HepG2 (cell line): Measurements from ENCODE around the gene SLC2A11. TPM values are rescaled to one million over a fixed set of nuclear protein-coding genes. Genes with fewer than 3 reads are reported as not detected.

ENCODE experiments used
- ARID5B ChIP-seq: IDR thresholded peaks from 2 replicates; pipeline ENCODE4 v1.4.0; 2020; ENCODE audit warnings: mild to moderate bottlenecking, missing genetic modification reagents
- BCLAF1 ChIP-seq: fragments of 450-650 bp; IDR thresholded peaks from 2 replicates; pipeline ENCODE4 v1.6.1; 2017; ENCODE audit warnings: mild to moderate bottlenecking
- CBFB ChIP-seq: sonication (generic); formaldehyde crosslinking; IDR thresholded peaks from 2 replicates; pipeline ENCODE4 v1.4.0; 2020; ENCODE audit warnings: missing genetic modification reagents
- CHD4 ChIP-seq: fragments of 200-600 bp; sonication (generic); IDR thresholded peaks from 2 replicates; pipeline ENCODE4 v1.7.0; 2017; ENCODE audit warnings: mild to moderate bottlenecking, low read length, borderline replicate concordance
- HBP1 ChIP-seq: IDR thresholded peaks from 2 replicates; pipeline ENCODE4 v1.6.1; 2016; ENCODE audit warnings: low read depth, control low read depth
- HNF4G ChIP-seq, 2 experiments: sonication (generic) in 1 of 2; formaldehyde crosslinking in 1 of 2; IDR thresholded peaks; 2 replicates each; pipeline versions ENCODE4 v1.4.0 to v1.6.1; 2011 to 2020; ENCODE audit warnings: borderline replicate concordance in 2 of 2, low read depth in 2 of 2, mild to moderate bottlenecking in 2 of 2, low read length in 1 of 2, missing genetic modification reagents in 1 of 2, moderate library complexity in 1 of 2
- LBX2 ChIP-seq: sonication (generic); formaldehyde crosslinking; IDR thresholded peaks from 2 replicates; pipeline ENCODE4 v1.5.0; 2020; ENCODE audit warnings: missing genetic modification reagents, mild to moderate bottlenecking, borderline replicate concordance
- MIXL1 ChIP-seq: IDR thresholded peaks from 2 replicates; pipeline ENCODE4 v1.6.1; 2016
- ONECUT2 ChIP-seq: sonication (generic); formaldehyde crosslinking; IDR thresholded peaks from 2 replicates; pipeline ENCODE4 v1.4.0; 2020; ENCODE audit warnings: missing genetic modification reagents
- SIN3B ChIP-seq: fragments of 150-350 bp; IDR thresholded peaks from 2 replicates; pipeline ENCODE4 v1.6.1; 2014; ENCODE audit warnings: low read length
- ZC3H4 ChIP-seq: sonication (generic); formaldehyde crosslinking; IDR thresholded peaks from 2 replicates; pipeline ENCODE4 v1.4.0; 2020; ENCODE audit warnings: missing genetic modification reagents, borderline replicate concordance
- ZNF24 ChIP-seq: fragments of 450-650 bp; IDR thresholded peaks from 2 replicates; pipeline ENCODE4 v1.6.1; 2017; ENCODE audit warnings: antibody characterized with exemption, mild to moderate bottlenecking
- ZNF280D ChIP-seq: sonication (generic); formaldehyde crosslinking; IDR thresholded peaks from 2 replicates; pipeline ENCODE4 v1.5.1; 2020; ENCODE audit warnings: mild to moderate bottlenecking, missing genetic modification reagents
- ZNF577 ChIP-seq: sonication (generic); formaldehyde crosslinking; IDR thresholded peaks from 2 replicates; pipeline ENCODE4 v1.4.0; 2020; ENCODE audit warnings: mild to moderate bottlenecking, low read depth, missing genetic modification reagents, borderline replicate concordance
- ZNF670 ChIP-seq: sonication (generic); formaldehyde crosslinking; IDR thresholded peaks from 2 replicates; pipeline ENCODE4 v1.8.0; 2022; ENCODE audit warnings: mild to moderate bottlenecking, missing genetic modification reagents, borderline replicate concordance
- ZNF777 ChIP-seq: sonication (generic); formaldehyde crosslinking; IDR thresholded peaks from 2 replicates; pipeline ENCODE4 v1.4.0; 2020; ENCODE audit warnings: missing genetic modification reagents
- polyA plus RNA-seq, 8 experiments: library from polyadenylated mRNA; depleted of rRNA in 3 of 8; stranded (reverse) in 7 of 8; unstranded in 1 of 8; fragments of >200 nt; fragmentation: Illumina TruSeq in 4 of 8; extraction: Trizol in 4 of 8; gene quantifications; 2 replicates each; pipeline versions ENCODE4 v1.2.1 to v1.2.3, GENCODE V29; 2011 to 2016; ENCODE audit warnings: low read depth in 4 of 8, missing spikeins in 1 of 8, mixed read lengths in 1 of 8; ENCODE audit not compliant: insufficient read depth in 1 of 8
- total RNA-seq, 5 experiments: library from RNA; depleted of rRNA; stranded (reverse); fragments of >200 nt; fragmentation: Illumina TruSeq; extraction: Trizol; gene quantifications; 2 replicates each; pipeline ENCODE4 v1.2.3, GENCODE V29; 2016; ENCODE audit warnings: low read depth in 1 of 5

The SLC2A11 gene
- total and polyA plus RNA-seq, 2 of the 13 experiments (the other 11 are each of a cell fraction or from before 2014, with no cell fraction given) = 15.2 to 15.4 TPM

DNA sequence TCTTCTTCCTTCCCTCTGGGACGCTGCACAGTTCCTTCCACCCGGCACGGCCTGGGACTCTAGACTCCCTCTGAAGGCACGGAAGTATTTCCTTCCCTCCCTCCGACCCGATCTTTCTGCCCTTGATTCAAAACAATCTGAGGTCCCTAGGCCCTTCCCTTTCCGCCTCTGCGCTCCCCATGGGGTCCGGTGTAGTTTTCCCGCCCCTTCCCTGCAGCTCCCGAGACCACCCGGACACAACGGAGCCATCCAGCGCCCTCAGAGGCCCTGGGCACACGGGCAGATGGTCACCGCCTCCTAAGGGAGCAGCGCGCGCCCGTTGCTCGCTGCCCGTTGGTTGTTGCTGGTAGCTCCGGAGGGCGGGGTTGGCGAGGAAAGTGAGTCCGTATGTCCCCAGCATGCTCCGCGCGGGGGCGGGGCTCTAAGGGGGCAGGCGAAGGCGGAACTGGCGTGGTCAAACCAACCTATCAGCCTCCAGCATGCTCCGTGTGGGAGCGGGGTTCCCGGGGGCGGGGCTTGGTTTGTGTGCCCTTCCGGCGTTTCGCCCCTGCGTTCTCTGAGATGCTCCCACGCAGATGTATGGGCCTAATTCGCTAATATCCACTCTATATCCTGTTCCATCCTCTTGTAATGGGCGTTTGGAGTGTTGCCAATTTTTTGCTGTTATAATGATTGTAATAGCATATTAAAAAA, 56.1 kb downstream of the SLC2A11 start (continued):
- peak; percentile 60; the same call in 1 of the 2 replicates for TF ChIP-seq ZNF670
- TF ChIP-seq ZNF280D (CRISPR knock-in tag) = peak; percentile 94
- TF ChIP-seq SIN3B = no peak
- TF ChIP-seq MIXL1 (CRISPR knock-in tag) = 0 out of 2 replicates have a peak, but pooled peaks have one; percentile 34
- TF ChIP-seq ZNF777 = no peak
- no peak for TF ChIP-seq ZNF24
- TF ChIP-seq BCLAF1 = no peak
- TF ChIP-seq ARID5B (CRISPR knock-in tag) = peak; percentile 68; the same call in 1 of the 2 replicates
- TF ChIP-seq ZC3H4 (CRISPR knock-in tag) = no peak
- TF ChIP-seq HBP1 (CRISPR knock-in tag) = no peak; the same call in 1 of the 2 replicates
- TF ChIP-seq ONECUT2 (CRISPR knock-in tag) = no peak
- TF ChIP-seq ZNF577 (CRISPR knock-in tag) = no peak
- TF ChIP-seq HNF4G (IDR thresholded peaks at IDR 0.05; ENCODE audit: borderline replicate concordance, low read depth, low read length) = no peak
- peak; percentile 67 for TF ChIP-seq HNF4G (CRISPR knock-in tag; IDR thresholded peaks at IDR 0.05; ENCODE audit: borderline replicate concordance, low read depth)
- 0 out of 2 replicates have a peak, but pooled peaks have one; percentile 55 for TF ChIP-seq CBFB (CRISPR knock-in tag)
- peak; percentile 83; the same call in 1 of the 2 replicates for TF ChIP-seq LBX2 (CRISPR knock-in tag)
- no peak for TF ChIP-seq CHD4
